ENCODE measurements around the gene STX12. TPM values are rescaled to one million over a fixed set of nuclear protein-coding genes. Genes with fewer than 3 reads are reported as not detected.

The STX12 gene
- total RNA-seq, 1 experiment from 2014 or later = 19.6 TPM

Other genes with a start within 250 kb of the STX12 start
- gene AHDC1, start 169.1 kb upstream of the STX12 start, total RNA-seq (2022) = 17.0 and 17.3 TPM in 2 replicates
- not detected in 2 replicates for gene FGR, start 138.0 kb upstream of the STX12 start, total RNA-seq (2022)
- 39.0 and 44.5 TPM in 2 replicates for gene IFI6, start 101.0 kb upstream of the STX12 start, total RNA-seq (2022)
- 9.4 and 9.8 TPM in 2 replicates for gene FAM76A, start 47.3 kb upstream of the STX12 start, total RNA-seq (2022)
- 37.2 and 40.6 TPM in 2 replicates for gene PPP1R8, start 57.6 kb downstream of the STX12 start, total RNA-seq (2022)
- 0.51 and 0.59 TPM in 2 replicates for gene THEMIS2, start 99.3 kb downstream of the STX12 start, total RNA-seq (2022)
- 56.1 and 71.0 TPM in 2 replicates for gene RPA2, start 141.4 kb downstream of the STX12 start, total RNA-seq (2022)
- 11.3 and 11.7 TPM in 2 replicates for gene SMPDL3B, start 161.8 kb downstream of the STX12 start, total RNA-seq (2022)
- gene XKR8, start 186.8 kb downstream of the STX12 start, total RNA-seq (2022) = 8.9 and 10.4 TPM in 2 replicates

All from Caco-2 (cell line).